Panc1 (cell line): Measurements from ENCODE around the gene ZNF396. TPM values are rescaled to one million over a fixed set of nuclear protein-coding genes. Genes with fewer than 3 reads are reported as not detected.

Source experiments
- ATAC-seq: fragments of 200-7000 bp; cut with Tn5 transposase; 2 replicates; pipeline ENCODE4 v1.9.1; 2020; ENCODE audit warnings: mild to moderate bottlenecking, moderate library complexity
- BruUV-seq: library from RNA; stranded (reverse); fragments of 400-500 nt; replicated peaks from 2 replicates; lab custom pipeline; 2021; lab: Mats Ljungman, UMichigan
- CTCF ChIA-PET: fragments of 300-600 bp; sonication (Branson Sonifier 250); formaldehyde crosslinking; loops from one replicate; lab custom pipeline; 2022; ENCODE audit warnings: antibody characterized with exemption; lab: Charles Lee
- POLR2A ChIA-PET: fragments of 300-600 bp; sonication (Branson Sonifier 250); formaldehyde crosslinking; loops from one replicate; lab custom pipeline; 2022; ENCODE audit warnings: antibody characterized with exemption; lab: Charles Lee
- DNase-seq: peaks from one replicate; pipeline ENCODE4 v3.0.0-alpha.2; 2010; ENCODE audit warnings: low read depth, low spot score
- H3K27ac ChIP-seq: 2 replicates; pipeline ENCODE4 v1.5.1; 2011; ENCODE audit warnings: mild to moderate bottlenecking, low read length, inconsistent platforms
- H3K27me3 ChIP-seq: fragments of 200-500 bp; sonication (Bioruptor generic); 2 replicates; pipeline ENCODE4 v1.6.0; 2014; ENCODE audit warnings: low read length, inconsistent platforms; ENCODE audit not compliant: control insufficient read depth, insufficient read depth
- H3K36me3 ChIP-seq: fragments of 200-500 bp; sonication (Bioruptor generic); 2 replicates; pipeline ENCODE4 v1.5.1; 2014; ENCODE audit warnings: inconsistent platforms, mild to moderate bottlenecking, low read length, moderate library complexity; ENCODE audit not compliant: control insufficient read depth, insufficient read depth
- H3K4me1 ChIP-seq: 2 replicates; pipeline ENCODE4 v1.5.1; 2011; ENCODE audit warnings: inconsistent platforms, mild to moderate bottlenecking, low read length, moderate library complexity; ENCODE audit not compliant: control insufficient read depth, insufficient read depth
- H3K4me3 ChIP-seq, 2 experiments: 2 replicates each; pipeline ENCODE4 v1.5.1; 2011 to 2012; ENCODE audit warnings: low read depth in 2 of 2, low read length in 2 of 2, mild to moderate bottlenecking in 2 of 2, inconsistent platforms in 1 of 2, moderate library complexity in 1 of 2
- H3K9me3 ChIP-seq: fragments of 200-500 bp; sonication (Bioruptor generic); 2 replicates; pipeline ENCODE4 v1.5.1; 2014; ENCODE audit warnings: low read depth, mild to moderate bottlenecking, inconsistent platforms, low read length, moderate library complexity; ENCODE audit not compliant: control insufficient read depth, insufficient read depth
- CTCF ChIP-seq: fragments of 450-650 bp; IDR thresholded peaks from 2 replicates; pipeline ENCODE4 v1.5.1; 2017; ENCODE audit warnings: mild to moderate bottlenecking
- POLR2AphosphoS5 ChIP-seq: IDR thresholded peaks from 2 replicates; pipeline ENCODE4 v1.6.1; 2012; ENCODE audit warnings: mild to moderate bottlenecking, low read depth, low read length, moderate library complexity
- REST ChIP-seq, 2 experiments: IDR thresholded peaks; 2 replicates each; pipeline ENCODE4 v1.6.1; 2011 to 2012; ENCODE audit warnings: low read depth in 2 of 2, control low read depth in 1 of 2, low read length in 1 of 2, mild to moderate bottlenecking in 1 of 2, moderate library complexity in 1 of 2; ENCODE audit not compliant: insufficient read depth in 1 of 2
- SIN3A ChIP-seq: IDR thresholded peaks from 2 replicates; pipeline ENCODE4 v1.6.1; 2012; ENCODE audit warnings: low read depth, mild to moderate bottlenecking, low read length, moderate library complexity, borderline replicate concordance; ENCODE audit not compliant: insufficient read depth
- TCF7L2 ChIP-seq: IDR thresholded peaks from 2 replicates; pipeline ENCODE4 v1.6.1; 2011; ENCODE audit warnings: mild to moderate bottlenecking, low read depth, low read length, inconsistent platforms
- in situ Hi-C: cut with HindIII; loops from 2 replicates; pipeline ENCODE4 v1.10.0; 2016; ENCODE audit warnings: low sequenced_read_pairs, low pct_unique_long_range_greater_than_20kb
- intact Hi-C: fragments of 100-400 bp; cut with micrococcal nuclease; formaldehyde crosslinking; loops from one replicate; pipeline ENCODE4 v1.10.0; 2022; ENCODE audit not compliant: unreplicated experiment
- total RNA-seq: library from RNA; stranded (reverse); gene quantifications from one replicate; pipeline ENCODE4 v1.2.1, GENCODE V29; 2021; ENCODE audit not compliant: unreplicated experiment

Gene ZNF396
- total RNA-seq, 1 experiment from 2014 or later = 2.8 TPM

GRCh38 chr18:35374708-35375107, 2.4 kb downstream of the ZNF396 start:
- Histone ChIP-seq H3K4me1 (peaks cover 3% of the 10 kb centered on the region; the same call in 1 of the 2 replicates), H3K27ac (no peak overlapping the region), H3K27me3 (no peaks in the 10 kb centered on the region), H3K36me3 (no peaks in the 10 kb centered on the region), H3K4me3 (no peak overlapping the region), H3K9me3 (no peaks in the 10 kb centered on the region)
- intact Hi-C loops (no loop called here), in situ Hi-C loops (no loop called here)
- BruUV-seq = no TSS peak
- no peak for ATAC-seq
- ChIA-PET CTCF (no interaction called here), POLR2A (no interaction called here)
- no peak for DNase-seq
- TF ChIP-seq REST (IDR thresholded peaks at IDR 0.05; ENCODE audit: insufficient read depth in 1 of 2, low read depth in 2 of 2, low read length in 1 of 2) (no peak), TCF7L2 (no peak), CTCF (no peak), POLR2AphosphoS5 (no peak), SIN3A (no peak)

- intact Hi-C loops (no loop called here), in situ Hi-C loops (no loop called here)
- ATAC-seq (no peak), DNase-seq (no peak)
- H3K4me3 ChIP-seq = no peak overlapping the region
- POLR2A ChIA-PET = no interaction called here
- BruUV-seq = no TSS peak
- H3K4me1 ChIP-seq = peaks cover 3% of the 10 kb centered on the region; the same call in 1 of the 2 replicates
- no peaks in the 10 kb centered on the region for H3K27me3 ChIP-seq
- H3K36me3 ChIP-seq = no peaks in the 10 kb centered on the region
- TF ChIP-seq POLR2AphosphoS5 (no peak), REST (IDR thresholded peaks at IDR 0.05; ENCODE audit: insufficient read depth in 1 of 2, low read depth in 2 of 2, low read length in 1 of 2) (no peak), TCF7L2 (no peak), CTCF (no peak), SIN3A (no peak)
- H3K9me3 ChIP-seq = no peaks in the 10 kb centered on the region
- CTCF ChIA-PET = no interaction called here
- no peak overlapping the region for H3K27ac ChIP-seq
Observed at GRCh38 chr18:35371412-35372195, 5.5 kb downstream of the ZNF396 start.
